Activated naive CD8-positive, alpha-beta T cell treated with anti-CD3 and anti-CD28 coated beads, Interleukin-2, amount 50 U/mL, for 16 hours (primary cell): ENCODE data around the gene SLC5A10.
"Not testable (repeated sequence)": the region's sequence is repeated elsewhere in the genome, so short reads cannot be mapped to it uniquely, and the experiment has no call there.

ENCODE experiments used
- DNase-seq: peaks from one replicate; pipeline ENCODE4 v3.0.0-alpha.2; 2020; ENCODE audit warnings: low read depth, low spot score

SLC5A10 gene

DNA sequence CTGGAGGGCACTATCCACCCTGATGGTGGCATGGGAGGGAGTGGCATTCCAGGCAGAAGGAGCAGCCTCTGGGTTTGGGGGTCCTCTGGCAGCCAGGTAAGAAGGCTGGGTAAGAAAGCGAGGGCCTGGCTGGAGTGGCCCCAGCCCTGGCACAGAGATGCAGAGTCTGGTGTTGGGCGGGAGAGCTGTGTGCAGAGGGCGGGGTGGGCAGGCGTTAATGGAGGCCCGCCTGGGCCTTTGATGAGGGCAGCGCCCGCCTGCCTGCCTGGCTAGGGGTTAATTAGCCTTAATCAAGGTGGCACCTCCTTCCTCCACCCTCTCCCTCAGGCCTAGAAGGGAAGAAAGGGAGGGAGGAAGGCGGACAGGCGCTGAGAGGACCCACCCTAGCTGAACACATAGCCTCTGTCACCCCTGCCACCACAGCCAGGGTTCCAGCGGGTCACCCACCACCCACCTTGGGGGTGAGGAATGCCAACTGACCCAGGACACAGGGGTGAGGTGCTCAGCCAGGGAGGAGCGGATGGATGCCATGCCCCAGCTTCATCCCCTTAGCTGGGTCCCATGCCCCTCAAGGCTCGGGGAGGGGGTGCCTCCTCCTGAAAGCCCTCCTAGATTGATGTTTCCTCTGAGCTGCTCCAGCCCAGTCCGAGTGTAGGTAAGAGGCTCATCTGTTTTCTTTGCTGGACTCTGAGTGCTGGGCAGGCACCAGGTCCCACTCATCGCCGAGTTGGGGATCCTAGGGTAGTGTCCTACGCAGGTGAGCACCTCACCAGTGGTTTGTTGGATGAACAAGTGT, 66.0 kb downstream of the SLC5A10 start:
- no peak for DNase-seq

DNA sequence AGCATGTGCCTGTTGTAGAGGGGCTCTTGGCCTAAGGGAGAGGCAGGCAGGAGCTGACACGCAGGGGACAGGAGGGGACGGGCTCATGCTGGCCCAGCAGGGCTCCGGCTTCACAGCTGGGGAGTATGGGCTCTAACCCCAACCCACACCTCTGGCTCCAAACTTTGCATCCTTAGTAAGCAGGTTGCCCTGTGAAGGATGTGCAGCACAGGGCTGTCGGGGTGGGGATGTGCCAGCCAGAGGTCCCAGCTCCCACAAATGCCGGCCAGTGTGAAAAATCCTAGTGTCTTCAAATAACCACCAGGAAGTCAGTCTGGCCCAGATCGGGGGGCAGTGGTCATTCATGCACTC, 66.6 kb downstream of the SLC5A10 start:
- no peak for DNase-seq

- DNase-seq: no peak
These were observed 67.3 kb downstream of the SLC5A10 start for GRCh38 chr17:19019041-19019941.

DNA sequence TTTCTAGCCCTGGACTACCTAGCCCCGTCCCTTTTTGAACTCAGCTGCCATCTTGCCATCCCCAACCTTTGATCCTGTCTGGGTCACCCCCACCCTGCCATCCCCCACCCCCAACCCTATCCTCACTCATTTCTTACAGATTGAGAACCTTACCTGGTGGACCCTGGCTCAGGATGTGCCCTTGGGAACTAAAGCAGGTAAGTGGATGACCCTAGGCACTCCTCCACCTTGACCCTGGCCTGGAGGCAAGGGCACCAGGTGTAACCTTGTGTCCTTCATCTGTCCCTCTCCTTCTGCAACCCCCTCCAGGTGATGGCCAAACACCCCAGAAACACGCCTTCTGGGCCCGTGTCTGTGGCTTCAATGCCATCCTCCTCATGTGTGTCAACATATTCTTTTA, 68.1 kb downstream of the SLC5A10 start:
- no peak for DNase-seq

DNA sequence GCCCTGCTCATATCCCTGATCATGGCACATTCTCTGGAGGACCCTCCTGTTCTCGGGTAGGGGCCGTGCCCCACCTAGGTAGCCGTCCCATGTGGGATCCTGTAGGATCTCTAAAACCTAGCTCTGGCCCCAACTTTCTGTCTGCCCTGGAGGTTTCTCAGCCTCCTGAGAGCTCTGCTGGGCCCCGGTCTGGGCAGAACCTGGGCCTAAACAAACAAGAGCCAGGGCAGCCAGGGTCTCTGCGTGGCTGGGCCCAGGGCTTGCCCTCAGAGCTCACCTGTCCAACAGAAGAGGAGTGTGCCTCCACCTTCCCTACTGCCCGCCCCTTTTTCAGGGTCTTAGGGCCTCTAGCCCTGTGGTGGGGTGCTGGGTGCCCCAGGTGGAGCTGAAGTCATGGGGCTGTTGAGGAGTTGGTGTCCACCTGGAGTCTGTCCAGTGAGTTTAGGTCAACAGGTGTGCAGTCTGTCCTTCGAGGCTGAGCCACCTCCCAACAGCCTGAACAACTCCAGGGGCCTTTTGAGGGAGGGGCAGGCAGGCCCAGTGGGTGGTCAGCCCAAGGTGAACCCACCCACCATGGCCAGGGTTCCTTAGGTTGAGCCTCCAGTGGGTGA, 69.2 kb downstream of the SLC5A10 start:
- DNase-seq: not testable (repeated sequence)

GRCh38 chr17:19021622-19022083, 69.7 kb downstream of the SLC5A10 start:
- no peak for DNase-seq

GRCh38 chr17:19022128-19022527, 70.2 kb downstream of the SLC5A10 start:
- DNase-seq: no peak

- DNase-seq: no peak
These were observed 70.8 kb downstream of the SLC5A10 start for GRCh38 chr17:19022747-19023146.

- DNase-seq: no peak
These were observed 71.4 kb downstream of the SLC5A10 start for GRCh38 chr17:19023209-19023999.

GRCh38 chr17:19024101-19025078, 72.4 kb downstream of the SLC5A10 start:
- DNase-seq: no peak

- DNase-seq: not testable (repeated sequence)
These were observed 76.7 kb downstream of the SLC5A10 start for GRCh38 chr17:19028671-19029070.

GRCh38 chr17:19029740-19030139, 77.8 kb downstream of the SLC5A10 start:
- not testable (repeated sequence) for DNase-seq

GRCh38 chr17:19030771-19031449, 78.9 kb downstream of the SLC5A10 start:
- DNase-seq: not testable (repeated sequence)

DNA sequence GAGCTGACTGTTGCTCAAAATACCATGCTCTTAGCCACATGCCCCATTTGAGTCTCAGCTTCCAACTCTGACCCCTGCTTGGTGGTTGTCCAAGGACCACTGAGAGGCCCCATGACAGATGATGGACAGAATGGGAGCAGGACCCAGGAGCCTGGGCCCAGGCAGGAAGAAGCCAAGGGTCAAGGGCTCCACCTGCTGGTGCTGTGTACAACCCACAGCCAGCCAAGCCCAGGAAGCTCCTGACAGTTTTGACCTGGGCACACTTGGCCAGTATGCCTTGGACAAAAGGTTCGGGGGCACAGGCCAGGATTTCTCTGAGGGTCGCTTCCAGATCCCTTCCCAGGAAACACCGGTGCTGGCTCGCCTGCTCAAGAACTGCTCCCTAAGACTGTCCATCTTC, 79.8 kb downstream of the SLC5A10 start:
- DNase-seq: not testable (repeated sequence)

DNA sequence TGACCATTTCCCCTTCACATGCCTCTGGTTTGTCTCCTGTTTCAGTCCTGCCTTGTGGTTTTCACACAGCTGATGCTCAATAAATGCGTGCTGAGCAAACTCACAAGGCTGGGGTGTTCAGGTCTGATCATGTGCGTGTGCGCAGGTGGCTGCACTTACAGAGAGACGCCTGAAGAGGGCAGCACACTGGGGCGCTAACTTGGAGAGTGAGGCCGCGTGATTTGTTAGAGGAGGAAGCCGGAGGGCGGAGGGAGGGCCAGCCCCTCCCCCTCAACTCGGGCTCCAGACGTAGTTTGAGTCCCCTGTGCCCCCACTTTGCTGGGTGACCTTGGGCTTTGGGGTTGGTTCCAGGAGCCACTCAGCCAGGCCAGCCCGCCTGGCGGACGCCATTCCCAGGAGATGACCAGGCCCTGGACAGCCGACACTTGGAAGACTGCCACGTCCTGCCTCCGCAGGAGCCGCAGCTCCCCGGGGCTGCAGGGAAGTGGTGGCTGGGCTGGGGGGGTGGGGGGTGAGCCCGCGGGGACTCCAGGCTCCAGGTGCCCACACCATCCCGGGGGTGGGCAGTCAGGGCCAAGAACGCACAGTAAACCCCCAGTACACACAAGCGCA, 80.5 kb downstream of the SLC5A10 start:
- DNase-seq: not testable (repeated sequence)

GRCh38 chr17:19036186-19036585, 84.2 kb downstream of the SLC5A10 start:
- DNase-seq: not testable (repeated sequence)

GRCh38 chr17:19037547-19037946, 85.6 kb downstream of the SLC5A10 start:
- DNase-seq: not testable (repeated sequence)

- not testable (repeated sequence) for DNase-seq
These were observed 86.0 kb downstream of the SLC5A10 start for GRCh38 chr17:19038007-19038406.

- not testable (repeated sequence) for DNase-seq
These were observed 86.8 kb downstream of the SLC5A10 start for GRCh38 chr17:19038730-19039129.
